ENCODE data around the gene DNAH6. TPM values are rescaled to one million over a fixed set of nuclear protein-coding genes. Genes with fewer than 3 reads are reported as not detected.

The DNAH6 gene
- total RNA-seq, 2 donors from 2014 or later, result 0.24 to 0.30 TPM

GRCh38 chr2:84519332-84519957 is 3.1 kb downstream of the DNAH6 start:
- no peak for DNase-seq (ENCODE audit: low spot score)
- no peak for TF ChIP-seq CTCF (IDR thresholded peaks at IDR 0.05)
- no peaks in the 10 kb centered on the region for H3K27me3 ChIP-seq

GRCh38 chr2:84526562-84526961 is 10.3 kb downstream of the DNAH6 start:
- DNase-seq (ENCODE audit: low spot score), result no peak
- peak in 1 of 2 donors; percentile 16 for TF ChIP-seq CTCF (IDR thresholded peaks at IDR 0.05)

More at GRCh38 chr2:84519332-84519957, 3.1 kb downstream of the DNAH6 start:
- Histone ChIP-seq H3K4me1 (peaks cover 0 to 5% of the 10 kb centered on the region in 2 donors), H3K9me3 (no peaks in the 10 kb centered on the region), H3K27ac (no peak overlapping the region), H3K36me3 (no peaks in the 10 kb centered on the region), H3K4me3 (no peak overlapping the region)

GRCh38 chr2:84527137-84528129 is 11.1 kb downstream of the DNAH6 start:
- no peak for DNase-seq (ENCODE audit: low spot score)
- Histone ChIP-seq H3K27ac (no peak overlapping the region), H3K9me3 (no peaks in the 10 kb centered on the region)

More at GRCh38 chr2:84526562-84526961, 10.3 kb downstream of the DNAH6 start:
- Histone ChIP-seq H3K4me1 (no peaks in the 10 kb centered on the region), H3K27ac (no peak overlapping the region), H3K4me3 (no peak overlapping the region), H3K27me3 (no peaks in the 10 kb centered on the region), H3K36me3 (no peaks in the 10 kb centered on the region), H3K9me3 (no peaks in the 10 kb centered on the region)

GRCh38 chr2:84532291-84532690 is 16.0 kb downstream of the DNAH6 start:
- no peak for DNase-seq (ENCODE audit: low spot score)
- H3K4me1 ChIP-seq, result no peaks in the 10 kb centered on the region
- H3K9me3 ChIP-seq, result no peaks in the 10 kb centered on the region
- no peak overlapping the region for H3K4me3 ChIP-seq
- TF ChIP-seq CTCF (IDR thresholded peaks at IDR 0.05), result no peak
- no peak overlapping the region for H3K27ac ChIP-seq
- H3K36me3 ChIP-seq, result no peaks in the 10 kb centered on the region
- no peaks in the 10 kb centered on the region for H3K27me3 ChIP-seq

More at GRCh38 chr2:84527137-84528129, 11.1 kb downstream of the DNAH6 start:
- no peak overlapping the region for H3K4me3 ChIP-seq
- no peaks in the 10 kb centered on the region for H3K36me3 ChIP-seq
- no peaks in the 10 kb centered on the region for H3K27me3 ChIP-seq
- no peak for TF ChIP-seq CTCF (IDR thresholded peaks at IDR 0.05)
- no peaks in the 10 kb centered on the region for H3K4me1 ChIP-seq

- Histone ChIP-seq H3K4me3 (no peak overlapping the region), H3K9me3 (no peaks in the 10 kb centered on the region), H3K36me3 (no peaks in the 10 kb centered on the region), H3K27ac (no peak overlapping the region), H3K4me1 (no peaks in the 10 kb centered on the region), H3K27me3 (no peaks in the 10 kb centered on the region)
- DNase-seq (ENCODE audit: low spot score), result no peak
- no peak for TF ChIP-seq CTCF (IDR thresholded peaks at IDR 0.05)
These were observed 17.9 kb downstream of the DNAH6 start for GRCh38 chr2:84534225-84534624.
